Caco-2 (cell line): ENCODE measurements around the gene GNAO1. TPM values are rescaled to one million over a fixed set of nuclear protein-coding genes. Genes with fewer than 3 reads are reported as not detected.

Experiments
- Bru-seq: library from RNA; stranded (reverse); fragments of 400-500 nt; gene quantifications from one replicate; lab custom pipeline; 2021; lab: Mats Ljungman, UMichigan
- BruChase-seq, 2 experiments: library from RNA; stranded (reverse); fragments of 400-500 nt; gene quantifications; one replicate each; lab custom pipeline; 2021; lab: Mats Ljungman, UMichigan
- BruUV-seq: library from RNA; stranded (reverse); fragments of 400-500 nt; replicated peaks from 2 replicates; lab custom pipeline; 2021; lab: Mats Ljungman, UMichigan
- CTCF ChIA-PET: fragments of 300-600 bp; sonication (Branson Sonifier 250); formaldehyde crosslinking; loops from one replicate; lab custom pipeline; 2022; ENCODE audit warnings: antibody characterized with exemption; lab: Charles Lee
- POLR2A ChIA-PET: fragments of 300-600 bp; sonication (Branson Sonifier 250); formaldehyde crosslinking; loops from one replicate; lab custom pipeline; 2022; ENCODE audit warnings: antibody characterized with exemption; lab: Charles Lee
- DNase-seq, 2 experiments: peaks; one replicate each; pipeline versions ENCODE4 v3.0.0 to v3.0.0-alpha.2; 2020 to 2022
- H3K27me3 ChIP-seq: replicated peaks from 2 replicates; pipeline ENCODE4 v1.6.0; 2011; ENCODE audit warnings: low read length; ENCODE audit not compliant: control insufficient read depth, insufficient read depth
- H3K36me3 ChIP-seq: 2 replicates; pipeline ENCODE4 v1.5.1; 2011; ENCODE audit warnings: low read length; ENCODE audit not compliant: control insufficient read depth, insufficient read depth
- H3K4me1 ChIP-seq: fragments of 250-450 bp; sonication (Bioruptor Pico); 2 replicates; pipeline ENCODE4 v1.5.1; 2020; ENCODE audit warnings: mild to moderate bottlenecking
- H3K4me3 ChIP-seq: 2 replicates; pipeline ENCODE4 v1.5.1; 2011; ENCODE audit warnings: low read depth, mild to moderate bottlenecking, control low read depth, low read length
- H3K9me3 ChIP-seq: fragments of 250-450 bp; sonication (Bioruptor Pico); 2 replicates; pipeline ENCODE4 v1.5.1; 2020; ENCODE audit warnings: mild to moderate bottlenecking, moderate library complexity
- H3K27ac Mint-ChIP-seq: one replicate; pipeline ENCODE4 v1.8.0; 2022; ENCODE audit warnings: mixed read lengths; ENCODE audit not compliant: unreplicated experiment
- H3K27me3 Mint-ChIP-seq: one replicate; pipeline ENCODE4 v1.8.0; 2022; ENCODE audit warnings: mixed read lengths; ENCODE audit not compliant: insufficient read depth, unreplicated experiment
- H3K36me3 Mint-ChIP-seq: one replicate; pipeline ENCODE4 v1.8.0; 2022; ENCODE audit warnings: mild to moderate bottlenecking, mixed read lengths; ENCODE audit not compliant: insufficient read depth, unreplicated experiment
- H3K4me1 Mint-ChIP-seq: one replicate; pipeline ENCODE4 v1.8.0; 2022; ENCODE audit warnings: low read depth, mixed read lengths; ENCODE audit not compliant: unreplicated experiment
- H3K4me3 Mint-ChIP-seq: one replicate; pipeline ENCODE4 v1.8.0; 2022; ENCODE audit warnings: mild to moderate bottlenecking, moderate library complexity, mixed read lengths; ENCODE audit not compliant: unreplicated experiment
- H3K9me3 Mint-ChIP-seq: one replicate; pipeline ENCODE4 v1.8.0; 2022; ENCODE audit warnings: mixed read lengths; ENCODE audit not compliant: unreplicated experiment
- intact Hi-C: fragments of 100-400 bp; cut with micrococcal nuclease; formaldehyde crosslinking; loops from one replicate; pipeline ENCODE4 v1.10.0; 2022; ENCODE audit not compliant: unreplicated experiment
- long read RNA-seq: library from polyadenylated mRNA; stranded (forward); transcript quantifications from one replicate; pipeline ENCODE4 v2.0.0, GENCODE V29; 2022
- total RNA-seq: library from RNA; stranded (reverse); gene quantifications from 2 replicates; pipeline ENCODE4 v1.2.3, GENCODE V29; 2022
- TF ChIP-seq, protein P1 (sequence below), 2 experiments: fragments of 200-600 bp in 1 of 2; IDR thresholded peaks; 1 replicate in 1 of 2; 2 replicates in 1 of 2; pipeline versions ENCODE4 v1.5.1 to v1.8.0; 2011 to 2022; ENCODE audit warnings: antibody characterized with exemption in 1 of 2, control low read depth in 1 of 2, inconsistent platforms in 1 of 2, low read depth in 1 of 2, low read length in 1 of 2, mild to moderate bottlenecking in 1 of 2, moderate library complexity in 1 of 2; ENCODE audit not compliant: insufficient read depth in 1 of 2, severe bottlenecking in 1 of 2, unreplicated experiment in 1 of 2

The GNAO1 gene
- total RNA-seq, result 1.9 and 3.2 TPM in 2 replicates
- Bru-seq, nascent RNA, result percentile 27 among the genes with signal in this experiment
- percentile 27 among the genes with signal in this experiment for BruChase-seq, experiment 1, labeled RNA remaining after a 2-hour chase
- percentile 24 among the genes with signal in this experiment for BruChase-seq, experiment 2, labeled RNA remaining after a 6-hour chase
- long read RNA-seq, partial matches to known transcripts, result 0 of 4 reads
- long read RNA-seq, other reads (novel, unspliced or antisense), result 4 of 4 reads

DNA sequence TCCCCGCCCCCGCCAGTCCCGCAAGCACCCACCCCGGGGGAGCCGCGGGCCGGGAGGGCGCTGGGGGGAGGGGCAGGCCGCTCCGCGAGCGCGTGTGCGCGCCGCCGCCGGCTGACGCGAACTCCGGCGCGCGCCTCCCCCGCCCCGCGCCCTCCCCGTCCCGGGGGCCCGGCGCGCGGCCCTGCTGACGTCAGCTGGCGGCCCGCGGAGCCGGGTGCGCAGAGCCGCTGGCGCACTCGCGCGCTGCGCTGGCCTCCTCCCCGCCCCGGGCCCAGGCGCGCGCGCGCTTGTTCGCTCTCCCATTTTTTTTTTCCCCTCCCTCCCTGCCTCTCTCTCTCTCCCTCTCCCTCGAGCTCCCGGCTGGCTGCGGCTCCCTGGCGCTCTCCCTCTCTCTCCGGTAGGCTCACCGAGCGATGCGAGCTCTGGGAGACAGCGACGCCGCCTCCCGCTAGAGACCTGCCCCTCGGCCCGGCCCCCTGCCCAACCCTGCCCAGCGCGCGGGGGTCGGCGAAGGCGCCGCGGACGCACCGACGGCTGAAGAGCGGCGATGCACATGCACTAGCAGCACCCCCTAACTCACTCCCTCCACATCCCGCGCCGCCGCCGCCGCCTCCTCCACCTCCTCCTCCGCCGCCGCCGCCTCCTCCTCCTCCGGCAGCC is at the start of gene GNAO1:
Gene GNAO1, plus strand, starts transcription at position 334 of the 660 bp plus-strand sequence. CDS start 747 bp downstream, outside the sequence.
- Histone ChIP-seq H3K4me3 (peak within 1 kb of the TSS; percentile 78), H3K27me3 (no peaks in the 10 kb centered on the region), H3K9me3 (no peaks in the 10 kb centered on the region), H3K4me1 (peaks cover 5% of the 10 kb centered on the region; the same call in 1 of the 2 replicates), H3K36me3 (no peaks in the 10 kb centered on the region)
- H3K27me3 Mint-ChIP-seq, result peaks cover 25% of the 10 kb centered on the region
- peak within 1 kb of the TSS; percentile 88 for H3K4me3 Mint-ChIP-seq
- intact Hi-C loops, result no loop called here
- no TSS peak for BruUV-seq
- H3K4me1 Mint-ChIP-seq, result no peaks in the 10 kb centered on the region
- H3K27ac Mint-ChIP-seq, result no peak within 1 kb of the TSS
- H3K36me3 Mint-ChIP-seq, result no peaks in the 10 kb centered on the region
- ChIA-PET POLR2A (no interaction called here), CTCF (no interaction called here)
- H3K9me3 Mint-ChIP-seq, result no peaks in the 10 kb centered on the region
- peak; percentile 61 to 80 for DNase-seq
- TF ChIP-seq, protein P1, sequence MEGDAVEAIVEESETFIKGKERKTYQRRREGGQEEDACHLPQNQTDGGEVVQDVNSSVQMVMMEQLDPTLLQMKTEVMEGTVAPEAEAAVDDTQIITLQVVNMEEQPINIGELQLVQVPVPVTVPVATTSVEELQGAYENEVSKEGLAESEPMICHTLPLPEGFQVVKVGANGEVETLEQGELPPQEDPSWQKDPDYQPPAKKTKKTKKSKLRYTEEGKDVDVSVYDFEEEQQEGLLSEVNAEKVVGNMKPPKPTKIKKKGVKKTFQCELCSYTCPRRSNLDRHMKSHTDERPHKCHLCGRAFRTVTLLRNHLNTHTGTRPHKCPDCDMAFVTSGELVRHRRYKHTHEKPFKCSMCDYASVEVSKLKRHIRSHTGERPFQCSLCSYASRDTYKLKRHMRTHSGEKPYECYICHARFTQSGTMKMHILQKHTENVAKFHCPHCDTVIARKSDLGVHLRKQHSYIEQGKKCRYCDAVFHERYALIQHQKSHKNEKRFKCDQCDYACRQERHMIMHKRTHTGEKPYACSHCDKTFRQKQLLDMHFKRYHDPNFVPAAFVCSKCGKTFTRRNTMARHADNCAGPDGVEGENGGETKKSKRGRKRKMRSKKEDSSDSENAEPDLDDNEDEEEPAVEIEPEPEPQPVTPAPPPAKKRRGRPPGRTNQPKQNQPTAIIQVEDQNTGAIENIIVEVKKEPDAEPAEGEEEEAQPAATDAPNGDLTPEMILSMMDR (IDR thresholded peaks at IDR 0.05; ENCODE audit: insufficient read depth in 1 of 2, low read depth in 1 of 2, low read length in 1 of 2, severe bottlenecking in 1 of 2, unreplicated experiment in 1 of 2), result no peak

DNA sequence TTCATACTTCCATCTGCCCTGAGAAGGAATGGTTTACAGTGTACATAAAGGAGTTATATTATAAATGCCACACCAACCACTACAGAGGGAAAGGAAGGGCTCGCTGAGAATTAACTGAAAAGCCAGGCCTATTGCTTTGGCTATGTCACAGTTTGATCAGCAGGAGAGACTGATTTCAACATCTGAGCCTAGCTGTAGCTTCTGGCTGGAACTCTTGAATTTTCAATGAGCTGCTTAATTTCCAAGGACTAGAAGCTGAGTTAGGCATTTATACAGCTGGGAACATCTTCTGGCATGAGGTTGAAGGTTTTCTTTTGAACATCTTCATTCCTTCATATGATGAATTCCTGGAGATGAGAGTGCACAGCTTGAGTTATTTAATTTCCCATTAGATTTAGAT is 47.6 kb upstream of the GNAO1 start:
- ChIA-PET CTCF (no interaction called here), POLR2A (no interaction called here)
- Histone ChIP-seq H3K4me3 (no peak overlapping the region), H3K27me3 (no peaks in the 10 kb centered on the region), H3K9me3 (no peaks in the 10 kb centered on the region), H3K36me3 (no peaks in the 10 kb centered on the region), H3K4me1 (no peaks in the 10 kb centered on the region)
- TF ChIP-seq, protein P1 (IDR thresholded peaks at IDR 0.05; ENCODE audit: insufficient read depth in 1 of 2, low read depth in 1 of 2, low read length in 1 of 2, severe bottlenecking in 1 of 2, unreplicated experiment in 1 of 2), result no peak
- Mint-ChIP-seq H3K4me1 (no peaks in the 10 kb centered on the region), H3K27me3 (peaks cover 13% of the 10 kb centered on the region), H3K36me3 (no peaks in the 10 kb centered on the region), H3K9me3 (no peaks in the 10 kb centered on the region), H3K27ac (no peak overlapping the region), H3K4me3 (no peak overlapping the region)
- BruUV-seq, result no TSS peak
- intact Hi-C loops, result no loop called here
- no peak for DNase-seq

DNA sequence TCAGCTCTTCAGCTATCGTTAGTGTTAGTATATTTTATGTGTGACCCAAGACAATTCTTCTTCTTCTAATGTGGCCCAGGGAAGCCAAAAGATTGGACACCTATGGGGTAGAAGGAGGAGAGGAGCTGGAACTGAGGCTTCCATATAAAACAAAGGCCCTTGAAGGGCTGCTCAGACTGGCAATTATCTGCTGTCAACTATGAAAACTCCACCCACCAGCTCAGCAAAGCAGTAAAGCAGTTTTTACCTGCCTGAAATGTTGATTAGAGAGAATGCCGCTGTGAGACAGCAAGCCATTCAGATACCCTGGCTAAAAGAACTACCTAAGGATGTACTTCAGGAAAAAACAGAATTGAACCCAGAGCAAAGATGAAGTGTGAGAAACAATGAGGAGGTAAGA is 45.9 kb upstream of the GNAO1 start:
- intact Hi-C loops, result no loop called here
- Mint-ChIP-seq H3K4me3 (no peak overlapping the region), H3K27ac (no peak overlapping the region), H3K4me1 (no peaks in the 10 kb centered on the region), H3K27me3 (peaks cover 15% of the 10 kb centered on the region), H3K9me3 (no peaks in the 10 kb centered on the region), H3K36me3 (no peaks in the 10 kb centered on the region)
- no peak for DNase-seq
- Histone ChIP-seq H3K36me3 (no peaks in the 10 kb centered on the region), H3K27me3 (no peaks in the 10 kb centered on the region), H3K9me3 (no peaks in the 10 kb centered on the region), H3K4me3 (no peak overlapping the region), H3K4me1 (no peaks in the 10 kb centered on the region)
- POLR2A ChIA-PET, result no interaction called here
- CTCF ChIA-PET, result no interaction called here
- TF ChIP-seq, protein P1 (IDR thresholded peaks at IDR 0.05; ENCODE audit: insufficient read depth in 1 of 2, low read depth in 1 of 2, low read length in 1 of 2, severe bottlenecking in 1 of 2, unreplicated experiment in 1 of 2), result no peak
- BruUV-seq, result no TSS peak
